HepG2 (cell line): ENCODE results near the gene MS4A15. TPM values are rescaled to one million over a fixed set of nuclear protein-coding genes. Genes with fewer than 3 reads are reported as not detected.

Experiments
- ATAC-seq: fragments of 200-7000 bp; cut with Tn5 transposase; 3 replicates; pipeline ENCODE4 v1.9.1; 2020; ENCODE audit warnings: mild to moderate bottlenecking, moderate library complexity
- BruUV-seq: library from RNA; stranded (reverse); fragments of 400-500 nt; replicated peaks from 2 replicates; lab custom pipeline; 2021; lab: Mats Ljungman, UMichigan
- CTCF ChIA-PET: fragments of 300-600 bp; formaldehyde crosslinking; extraction: SDS; loops from one replicate; lab custom pipeline; 2021; ENCODE audit warnings: low total read pairs, inconsistent platforms, low intra/inter-chr PET ratio; lab: Yijun Ruan, JAX
- POLR2A ChIA-PET: fragments of 350-600 bp; sonication (Branson Sonifier 250); formaldehyde crosslinking; loops from one replicate; lab custom pipeline; 2020; ENCODE audit warnings: antibody characterized with exemption, inconsistent platforms; lab: Yijun Ruan, JAX
- DNase-seq: peaks from one replicate; pipeline ENCODE4 v3.0.0-alpha.2; 2015; ENCODE audit warnings: low spot score
- FAIRE-seq: peaks from 3 replicates; lab custom pipeline; 2011; peaks lifted over from hg19 to GRCh38; lab: Jason Lieb, UNC
- H2AFZ ChIP-seq: one replicate; pipeline ENCODE4 v1.6.1; 2011; ENCODE audit warnings: low read length, inconsistent platforms
- H3K27ac ChIP-seq: fragments of 300-600 bp; 3 replicates; pipeline ENCODE4 v1.8.0; 2011; ENCODE audit warnings: mixed run types, mild to moderate bottlenecking, mixed read lengths, low read length, inconsistent platforms; ENCODE audit not compliant: insufficient read depth; ENCODE audit errors: extremely low read length
- H3K27me3 ChIP-seq, 2 experiments: fragments of 200-600 bp in 1 of 2; 2 replicates in 1 of 2; 3 replicates in 1 of 2; pipeline versions ENCODE4 v1.6.0 to v1.8.0; 2011; ENCODE audit warnings: low read length in 2 of 2, mild to moderate bottlenecking in 2 of 2, moderate library complexity in 2 of 2, inconsistent platforms in 1 of 2; ENCODE audit not compliant: insufficient read depth in 2 of 2, control insufficient read depth in 1 of 2
- H3K36me3 ChIP-seq, 2 experiments: fragments of 200-600 bp in 1 of 2; replicated peaks in 1 of 2; 2 replicates in 1 of 2; 3 replicates in 1 of 2; pipeline versions ENCODE4 v1.5.1 to v1.8.0; 2011; ENCODE audit warnings: low read length in 2 of 2, inconsistent platforms in 1 of 2; ENCODE audit not compliant: insufficient read depth in 2 of 2, control insufficient read depth in 1 of 2
- H3K4me1 ChIP-seq: 2 replicates; pipeline ENCODE4 v1.5.1; 2012; ENCODE audit warnings: low read length, inconsistent platforms; ENCODE audit not compliant: insufficient read depth
- H3K4me2 ChIP-seq: 2 replicates; pipeline ENCODE4 v1.6.0; 2011; ENCODE audit warnings: low read depth, low read length, inconsistent platforms
- H3K4me3 ChIP-seq, 3 experiments: fragments of 200-600 bp in 1 of 3; sonication (generic), shearing (Covaris generic) in 1 of 3; replicated peaks in 1 of 3; 2 replicates each; pipeline ENCODE4 v1.5.1; 2011 to 2016; ENCODE audit warnings: low read length in 3 of 3, inconsistent platforms in 2 of 3, low read depth in 2 of 3, mild to moderate bottlenecking in 2 of 3, control low read depth in 1 of 3, mixed read lengths in 1 of 3; ENCODE audit not compliant: insufficient read depth in 1 of 3
- H3K79me2 ChIP-seq: one replicate; pipeline ENCODE4 v1.6.1; 2011; ENCODE audit warnings: low read length, inconsistent platforms; ENCODE audit not compliant: insufficient read depth
- H3K9ac ChIP-seq: 2 replicates; pipeline ENCODE4 v1.6.0; 2011; ENCODE audit warnings: mild to moderate bottlenecking, low read depth, low read length, inconsistent platforms; ENCODE audit not compliant: insufficient read depth
- H3K9me3 ChIP-seq: 2 replicates; pipeline ENCODE4 v1.5.1; 2012; ENCODE audit warnings: mild to moderate bottlenecking, low read length
- H4K20me1 ChIP-seq: 2 replicates; pipeline ENCODE4 v1.6.0; 2011; ENCODE audit warnings: inconsistent platforms, mild to moderate bottlenecking, low read length, moderate library complexity; ENCODE audit not compliant: insufficient read depth
- CAMTA2 ChIP-seq: sonication (generic); formaldehyde crosslinking; IDR thresholded peaks from 2 replicates; pipeline ENCODE4 v1.4.0; 2020; ENCODE audit warnings: mild to moderate bottlenecking, missing genetic modification reagents, borderline replicate concordance
- CCDC6 ChIP-seq: sonication (generic); formaldehyde crosslinking; IDR thresholded peaks from 2 replicates; pipeline ENCODE4 v1.8.1; 2022; ENCODE audit warnings: mild to moderate bottlenecking, missing genetic modification reagents, moderate library complexity
- KAT8 ChIP-seq: IDR thresholded peaks from 2 replicates; pipeline ENCODE4 v1.6.1; 2016; ENCODE audit warnings: missing genetic modification reagents, missing compliant biosample characterization
- NR1H2 ChIP-seq: sonication (generic); formaldehyde crosslinking; IDR thresholded peaks from 2 replicates; pipeline ENCODE4 v1.8.1; 2022; ENCODE audit warnings: low read depth, missing genetic modification reagents, borderline replicate concordance
- RAD21 ChIP-seq: fragments of 450-650 bp; formaldehyde crosslinking; IDR thresholded peaks from 2 replicates; pipeline ENCODE4 v1.5.0; 2020; ENCODE audit warnings: mild to moderate bottlenecking
- SMYD3 ChIP-seq: sonication (generic); formaldehyde crosslinking; IDR thresholded peaks from 2 replicates; pipeline ENCODE4 v1.8.1; 2023; ENCODE audit warnings: mild to moderate bottlenecking, missing genetic modification reagents
- TBL1XR1 ChIP-seq: fragments of 150-350 bp; IDR thresholded peaks from 2 replicates; pipeline ENCODE4 v1.6.1; 2014; ENCODE audit warnings: borderline replicate concordance, low read length; ENCODE audit not compliant: partially characterized antibody
- ZBTB38 ChIP-seq: sonication (generic); formaldehyde crosslinking; IDR thresholded peaks from 2 replicates; pipeline ENCODE4 v1.5.1; 2020; ENCODE audit warnings: mild to moderate bottlenecking, missing genetic modification reagents
- ZKSCAN8 ChIP-seq: IDR thresholded peaks from 2 replicates; pipeline ENCODE4 v1.6.1; 2016; ENCODE audit warnings: borderline replicate concordance, missing genetic modification reagents, missing compliant biosample characterization
- ZNF121 ChIP-seq: sonication (generic); formaldehyde crosslinking; IDR thresholded peaks from 2 replicates; pipeline ENCODE4 v1.5.0; 2020; ENCODE audit warnings: mild to moderate bottlenecking, missing genetic modification reagents
- ZNF24 ChIP-seq: fragments of 450-650 bp; IDR thresholded peaks from 2 replicates; pipeline ENCODE4 v1.6.1; 2017; ENCODE audit warnings: antibody characterized with exemption, mild to moderate bottlenecking
- ZNF563 ChIP-seq: sonication (generic); formaldehyde crosslinking; IDR thresholded peaks from 2 replicates; pipeline ENCODE4 v1.8.0; 2022; ENCODE audit warnings: mild to moderate bottlenecking, moderate library complexity, missing genetic modification reagents
- ZNF629 ChIP-seq: sonication (generic); formaldehyde crosslinking; conservative IDR thresholded peaks from 2 replicates; pipeline ENCODE4 v1.5.0; 2020; ENCODE audit warnings: missing genetic modification reagents
- ZNF780A ChIP-seq: sonication (generic); formaldehyde crosslinking; IDR thresholded peaks from 2 replicates; pipeline ENCODE4 v1.8.0; 2022; ENCODE audit warnings: mild to moderate bottlenecking, missing genetic modification reagents, moderate library complexity
- WGBS: methylation state at CpG from one replicate; pipeline ENCODE4 v1.1.6; 2017; ENCODE audit warnings: low lambda C conversion rate; 5-methylcytosine and 5-hydroxymethylcytosine counted together
- in situ Hi-C: cut with HindIII; loops from 2 replicates; pipeline ENCODE4 v1.10.0; 2017; ENCODE audit warnings: low pct_unique_long_range_greater_than_20kb; ENCODE audit not compliant: extremely low pct_ligation_motif_present
- intact Hi-C: fragments of 100-400 bp; cut with micrococcal nuclease; formaldehyde crosslinking; loops from one replicate; pipeline ENCODE4 v1.10.0; 2022; ENCODE audit not compliant: unreplicated experiment
- polyA plus RNA-seq, 8 experiments: library from polyadenylated mRNA; depleted of rRNA in 3 of 8; stranded (reverse) in 7 of 8; unstranded in 1 of 8; fragments of >200 nt; fragmentation: Illumina TruSeq in 4 of 8; extraction: Trizol in 4 of 8; gene quantifications; 2 replicates each; pipeline versions ENCODE4 v1.2.1 to v1.2.3, GENCODE V29; 2011 to 2016; ENCODE audit warnings: low read depth in 4 of 8, missing spikeins in 1 of 8, mixed read lengths in 1 of 8; ENCODE audit not compliant: insufficient read depth in 1 of 8
- total RNA-seq, 5 experiments: library from RNA; depleted of rRNA; stranded (reverse); fragments of >200 nt; fragmentation: Illumina TruSeq; extraction: Trizol; gene quantifications; 2 replicates each; pipeline ENCODE4 v1.2.3, GENCODE V29; 2016; ENCODE audit warnings: low read depth in 1 of 5
- TF ChIP-seq, protein P1 (sequence below): sonication (generic); formaldehyde crosslinking; IDR thresholded peaks from 2 replicates; pipeline ENCODE4 v1.9.0; 2021; ENCODE audit warnings: missing genetic modification reagents, borderline replicate concordance
- TF ChIP-seq, protein P2 (sequence below): sonication (generic); formaldehyde crosslinking; IDR thresholded peaks from 2 replicates; pipeline ENCODE4 v1.4.0; 2020; ENCODE audit warnings: missing genetic modification reagents; ENCODE audit errors: not compliant biosample characterization

Gene MS4A15
- total and polyA plus RNA-seq, 2 of the 13 experiments (the other 11 are each of a cell fraction or from before 2014, with no cell fraction given): not detected

DNA sequence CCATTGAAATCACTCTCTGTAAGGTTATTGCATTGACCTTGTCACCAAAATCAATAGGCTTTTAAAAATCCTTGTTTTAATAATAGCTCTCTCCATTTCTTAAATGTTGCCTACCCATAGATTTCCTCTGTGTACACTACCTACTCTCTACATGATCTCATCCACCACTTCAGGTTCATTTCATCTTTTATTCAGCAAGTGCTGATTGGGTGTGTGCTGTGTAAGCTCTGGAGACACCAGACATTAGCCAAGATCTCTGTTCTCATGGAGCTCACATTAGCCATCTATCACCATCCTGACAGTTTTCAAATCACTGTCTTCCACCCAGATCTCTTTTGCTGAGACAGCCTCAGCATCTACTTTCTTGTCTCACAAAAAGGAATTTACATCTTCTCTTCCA lies 24.1 kb downstream of the MS4A15 start (continued):
- TF ChIP-seq SMYD3 (CRISPR knock-in tag): no peak

DNA sequence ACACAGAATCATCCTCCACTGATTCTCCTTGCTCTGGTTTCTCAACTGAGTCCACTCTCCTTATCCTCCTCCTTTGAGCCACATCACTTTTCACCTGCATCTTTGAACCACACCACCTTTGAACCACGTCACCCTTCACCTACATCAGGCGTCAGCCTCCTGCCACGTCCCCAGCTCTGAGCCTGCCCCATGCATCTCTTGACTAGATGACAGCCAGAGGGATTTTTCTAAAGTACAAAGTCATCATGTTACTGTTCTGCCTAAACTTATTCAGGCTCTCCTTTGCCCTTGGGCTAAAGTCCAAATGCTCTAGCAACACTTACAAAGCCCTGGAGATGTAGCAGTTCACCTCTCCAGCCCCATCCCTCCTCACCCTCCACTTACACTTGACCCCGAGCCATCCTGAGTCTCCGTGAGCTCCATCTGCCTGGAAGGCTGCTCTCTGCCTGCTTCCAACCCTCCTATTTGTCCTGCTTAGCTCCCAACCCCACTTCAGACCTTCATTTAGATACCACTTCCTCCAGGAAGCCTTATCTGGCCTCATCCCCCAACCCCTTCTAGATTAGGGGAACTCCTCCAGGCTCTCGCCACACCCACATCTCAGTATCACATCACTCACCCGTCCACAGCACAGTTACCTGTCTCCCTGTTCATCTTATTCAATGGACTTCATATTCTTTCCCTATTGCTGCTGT lies 24.8 kb downstream of the MS4A15 start:
- TF ChIP-seq CCDC6 (no peak), ZNF563 (CRISPR knock-in tag) (no peak), ZBTB38 (no peak), KAT8 (CRISPR knock-in tag) (no peak), NR1H2 (no peak), ZKSCAN8 (no peak), RAD21 (CRISPR knock-in tag) (no peak), ZNF629 (CRISPR knock-in tag) (no peak), ZNF24 (no peak), CAMTA2 (CRISPR knock-in tag) (no peak), ZNF121 (CRISPR knock-in tag) (no peak), ZNF780A (no peak), TBL1XR1 (no peak)
- TF ChIP-seq, protein P1, sequence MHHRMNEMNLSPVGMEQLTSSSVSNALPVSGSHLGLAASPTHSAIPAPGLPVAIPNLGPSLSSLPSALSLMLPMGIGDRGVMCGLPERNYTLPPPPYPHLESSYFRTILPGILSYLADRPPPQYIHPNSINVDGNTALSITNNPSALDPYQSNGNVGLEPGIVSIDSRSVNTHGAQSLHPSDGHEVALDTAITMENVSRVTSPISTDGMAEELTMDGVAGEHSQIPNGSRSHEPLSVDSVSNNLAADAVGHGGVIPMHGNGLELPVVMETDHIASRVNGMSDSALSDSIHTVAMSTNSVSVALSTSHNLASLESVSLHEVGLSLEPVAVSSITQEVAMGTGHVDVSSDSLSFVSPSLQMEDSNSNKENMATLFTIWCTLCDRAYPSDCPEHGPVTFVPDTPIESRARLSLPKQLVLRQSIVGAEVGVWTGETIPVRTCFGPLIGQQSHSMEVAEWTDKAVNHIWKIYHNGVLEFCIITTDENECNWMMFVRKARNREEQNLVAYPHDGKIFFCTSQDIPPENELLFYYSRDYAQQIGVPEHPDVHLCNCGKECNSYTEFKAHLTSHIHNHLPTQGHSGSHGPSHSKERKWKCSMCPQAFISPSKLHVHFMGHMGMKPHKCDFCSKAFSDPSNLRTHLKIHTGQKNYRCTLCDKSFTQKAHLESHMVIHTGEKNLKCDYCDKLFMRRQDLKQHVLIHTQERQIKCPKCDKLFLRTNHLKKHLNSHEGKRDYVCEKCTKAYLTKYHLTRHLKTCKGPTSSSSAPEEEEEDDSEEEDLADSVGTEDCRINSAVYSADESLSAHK (CRISPR knock-in tag): no peak
- TF ChIP-seq, protein P2, sequence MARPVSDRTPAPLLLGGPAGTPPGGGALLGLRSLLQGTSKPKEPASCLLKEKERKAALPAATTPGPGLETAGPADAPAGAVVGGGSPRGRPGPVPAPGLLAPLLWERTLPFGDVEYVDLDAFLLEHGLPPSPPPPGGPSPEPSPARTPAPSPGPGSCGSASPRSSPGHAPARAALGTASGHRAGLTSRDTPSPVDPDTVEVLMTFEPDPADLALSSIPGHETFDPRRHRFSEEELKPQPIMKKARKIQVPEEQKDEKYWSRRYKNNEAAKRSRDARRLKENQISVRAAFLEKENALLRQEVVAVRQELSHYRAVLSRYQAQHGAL (CRISPR knock-in tag): no peak
- TF ChIP-seq, all 625 proteins: peak for 0
- Histone ChIP-seq H3K27ac (no peak overlapping the region), H3K79me2 (no peaks in the 10 kb centered on the region), H4K20me1 (no peaks in the 10 kb centered on the region), H3K4me3 (no peak overlapping the region), H2AFZ (no peak overlapping the region), H3K27me3 (peaks cover 0 to 5% of the 10 kb centered on the region in 2 experiments; a peak in 1 of 5 replicates), H3K9me3 (no peaks in the 10 kb centered on the region), H3K4me1 (no peaks in the 10 kb centered on the region), H3K9ac (no peak overlapping the region), H3K4me2 (no peak overlapping the region), H3K36me3 (no peaks in the 10 kb centered on the region)
- in situ Hi-C loops: no loop called here
- DNase-seq (no peak), ATAC-seq (no peak), FAIRE-seq (no peak)
- intact Hi-C loops: no loop called here
- CTCF ChIA-PET: no interaction called here
- POLR2A ChIA-PET: no interaction called here
- BruUV-seq: no TSS peak
- 25% methylated on average over 7 of the region's 7 CpGs for WGBS
